Aorta (tissue), 5 donors: ENCODE data around the gene PDE5A. TPM values are rescaled to one million over a fixed set of nuclear protein-coding genes. Genes with fewer than 3 reads are reported as not detected.

Source experiments
- ATAC-seq: fragments of 200-7000 bp; cut with Tn5 transposase; one replicate; pipeline ENCODE4 v1.9.1; 2022; ENCODE audit warnings: moderate library complexity; ENCODE audit not compliant: low FRiP score
- DNase-seq, 2 donors: peaks; one replicate each; pipeline ENCODE4 v3.0.0-alpha.2; 2020
- H3K27ac ChIP-seq, 2 donors: one replicate each; pipeline ENCODE4 v1.5.1; 2013; ENCODE audit warnings: low read length in 2 of 2, mild to moderate bottlenecking in 2 of 2, moderate library complexity in 2 of 2, control low read depth in 1 of 2, inconsistent platforms in 1 of 2, low read depth in 1 of 2
- H3K27me3 ChIP-seq, 2 donors: one replicate each; pipeline ENCODE4 v1.6.1; 2013; ENCODE audit warnings: control low read depth in 1 of 2, low read length in 1 of 2, mild to moderate bottlenecking in 1 of 2, moderate library complexity in 1 of 2; ENCODE audit not compliant: insufficient read depth in 2 of 2, control insufficient read depth in 1 of 2
- H3K36me3 ChIP-seq, 2 donors: one replicate each; pipeline ENCODE4 v1.6.1; 2013; ENCODE audit warnings: control low read depth in 1 of 2, low read length in 1 of 2, mild to moderate bottlenecking in 1 of 2; ENCODE audit not compliant: insufficient read depth in 2 of 2, control insufficient read depth in 1 of 2
- H3K4me1 ChIP-seq, 2 donors: one replicate each; pipeline ENCODE4 v1.6.1; 2013; ENCODE audit warnings: low read length in 2 of 2, control low read depth in 1 of 2, mild to moderate bottlenecking in 1 of 2, moderate library complexity in 1 of 2; ENCODE audit not compliant: insufficient read depth in 2 of 2, control insufficient read depth in 1 of 2
- H3K4me3 ChIP-seq, 2 donors: one replicate each; pipeline ENCODE4 v1.5.1; 2013; ENCODE audit warnings: low read length in 2 of 2, control low read depth in 1 of 2, mild to moderate bottlenecking in 1 of 2
- H3K9me3 ChIP-seq: one replicate; pipeline ENCODE4 v1.6.1; 2013; ENCODE audit warnings: mild to moderate bottlenecking, low read length; ENCODE audit not compliant: control insufficient read depth
- WGBS, 2 donors: extraction: QIAGEN DNeasy Blood & Tissue Kit; methylation state at CpG; one replicate each; pipeline ENCODE4 v1.1.7; 2013; 5-methylcytosine and 5-hydroxymethylcytosine counted together
- intact Hi-C, 2 donors: fragments of 100-400 bp; cut with DNase I; formaldehyde crosslinking; loops; one replicate each; pipeline versions ENCODE4 v1.14.2 to v1.15.0; 2022
- polyA plus RNA-seq, 2 donors: library from polyadenylated mRNA; stranded (reverse); fragments of 200-250 nt; gene quantifications; one replicate each; pipeline ENCODE4 v1.2.3, GENCODE V29; 2013
- total RNA-seq, 2 donors: library from RNA; stranded (reverse); fragmentation: NEBNext Ultra II Directional; extraction: Animal tissue kit (Norgen Biotek cat#: 25700); gene quantifications; one replicate each; pipeline ENCODE4 v1.2.1, GENCODE V29; 2021
- donor health status: healthy with polysubstance abuse.
- donor health status: Bipolar disorder and iron deficiency.
- donor health status: DM: no; HTN: no; CAD: no.
- donor health status: DM: no; HTN: no; CAD: no.
- donor health status: DM: yes; HTN: yes; CAD: no.

Gene PDE5A
- total and polyA plus RNA-seq, 4 donors: 24.9 to 343 (median 135) TPM

GRCh38 chr4:119587796-119588195 lies 40.8 kb downstream of the PDE5A start:
- WGBS, 2 donors: 77 to 81% methylated on average over 3 of the region's 3 CpGs
- DNase-seq (no peak), ATAC-seq (no peak)
- no peaks in the 10 kb centered on the region for H3K9me3 ChIP-seq
- intact Hi-C loops: no loop called here
- peaks cover under 1 to 14% of the 10 kb centered on the region in 2 donors for H3K4me1 ChIP-seq
- peaks cover 0 to 2% of the 10 kb centered on the region in 2 donors for H3K36me3 ChIP-seq
- H3K27ac ChIP-seq: no peak overlapping the region
- no peaks in the 10 kb centered on the region for H3K27me3 ChIP-seq
- no peak overlapping the region for H3K4me3 ChIP-seq

DNA sequence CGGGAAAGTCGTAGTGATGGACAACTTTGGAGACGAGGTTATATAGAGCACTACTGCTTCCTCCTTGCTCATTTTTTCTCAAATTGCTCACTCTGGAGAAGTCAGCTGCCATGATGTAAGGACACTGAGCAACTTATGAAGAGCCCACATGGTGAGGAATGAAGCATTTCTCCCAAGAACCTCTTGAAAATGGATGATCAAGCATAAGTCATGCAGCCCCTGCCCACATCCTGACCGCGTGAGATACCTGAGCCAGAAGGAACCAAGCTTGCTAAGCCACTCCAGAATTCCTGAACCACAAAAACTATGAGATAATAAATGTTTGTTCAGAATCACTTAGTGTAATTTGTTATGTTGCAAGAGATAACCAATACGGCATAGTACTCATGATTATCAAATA lies 42.8 kb downstream of the PDE5A start:
- WGBS, 2 donors: 92 to 97% methylated on average over 6 of the region's 6 CpGs
- intact Hi-C loops: no loop called here
- ATAC-seq (no peak), DNase-seq (no peak)
- H3K27ac ChIP-seq: no peak overlapping the region
- peaks cover 2 to 19% of the 10 kb centered on the region in 2 donors for H3K4me1 ChIP-seq
- no peaks in the 10 kb centered on the region for H3K27me3 ChIP-seq
- H3K9me3 ChIP-seq: no peaks in the 10 kb centered on the region
- peaks cover 0 to 2% of the 10 kb centered on the region in 2 donors for H3K36me3 ChIP-seq
- H3K4me3 ChIP-seq: no peak overlapping the region

- no peaks in the 10 kb centered on the region for H3K9me3 ChIP-seq
- no peaks in the 10 kb centered on the region for H3K27me3 ChIP-seq
- no peak overlapping the region for H3K27ac ChIP-seq
- no peak for DNase-seq
- H3K4me1 ChIP-seq: peaks cover 2 to 15% of the 10 kb centered on the region in 2 donors
- H3K36me3 ChIP-seq: peaks cover 0 to 2% of the 10 kb centered on the region in 2 donors
- ATAC-seq: no peak
- intact Hi-C loops: no loop called here
- no peak overlapping the region for H3K4me3 ChIP-seq
- 73% methylated on average over 3 of the region's 3 CpGs for WGBS, 2 donors
Measured at GRCh38 chr4:119581190-119581873, 47.3 kb downstream of the PDE5A start.

DNA sequence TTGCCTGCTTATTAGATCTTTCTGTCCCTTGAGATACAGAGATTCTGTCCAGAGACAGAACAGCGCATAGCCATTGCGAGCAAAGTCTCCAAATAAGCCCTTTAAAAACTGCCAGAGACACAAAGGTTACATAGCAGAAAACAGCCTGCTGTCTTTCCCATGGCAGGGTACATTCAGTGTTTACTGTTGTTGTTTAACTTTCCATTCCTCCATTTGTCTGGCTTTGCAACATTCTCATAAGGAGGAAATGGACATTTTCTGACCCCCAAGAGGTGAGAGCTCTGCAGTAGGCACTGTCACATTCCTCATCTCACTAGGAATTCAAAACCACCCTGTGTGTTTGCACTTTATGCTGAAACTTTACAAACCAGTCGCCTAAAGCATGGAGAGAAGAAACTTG lies 48.3 kb downstream of the PDE5A start:
- Histone ChIP-seq H3K36me3 (peaks cover 0 to 2% of the 10 kb centered on the region in 2 donors), H3K27me3 (no peaks in the 10 kb centered on the region), H3K4me3 (no peak overlapping the region), H3K27ac (peak overlapping the region in 1 of 2 donors; percentile 25), H3K9me3 (no peaks in the 10 kb centered on the region), H3K4me1 (peaks cover 2 to 13% of the 10 kb centered on the region in 2 donors)
- no peak for DNase-seq
- intact Hi-C loops: no loop called here
- WGBS, 2 donors: 74 to 77% methylated on average over 3 of the region's 3 CpGs
- no peak for ATAC-seq

DNA sequence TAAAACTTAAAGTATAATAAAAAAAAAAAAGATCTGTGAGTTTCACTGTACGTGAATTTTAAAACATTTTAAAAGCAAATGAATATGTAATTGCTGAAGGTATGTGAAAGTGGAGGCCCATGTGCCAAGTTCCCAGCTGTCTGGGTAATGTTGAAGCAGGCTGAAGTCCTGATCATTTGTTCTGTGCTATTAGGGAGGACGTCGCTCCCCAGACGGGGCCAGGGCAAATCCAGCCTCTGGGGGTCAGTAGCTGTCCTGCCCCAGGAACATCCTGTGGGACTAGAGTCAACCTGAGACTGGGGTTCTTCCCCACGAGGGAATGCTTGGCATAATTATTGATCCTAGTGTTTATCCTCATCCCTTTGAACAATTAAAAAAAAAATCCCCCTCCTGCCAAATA lies 48.8 kb downstream of the PDE5A start:
- H3K36me3 ChIP-seq: peaks cover 0 to 2% of the 10 kb centered on the region in 2 donors
- no peak overlapping the region for H3K27ac ChIP-seq
- H3K4me3 ChIP-seq: no peak overlapping the region
- H3K9me3 ChIP-seq: no peaks in the 10 kb centered on the region
- intact Hi-C loops: no loop called here
- ATAC-seq (no peak), DNase-seq (no peak)
- WGBS, 2 donors: 75 to 81% methylated on average over 5 of the region's 5 CpGs
- peaks cover 2 to 13% of the 10 kb centered on the region in 2 donors for H3K4me1 ChIP-seq
- no peaks in the 10 kb centered on the region for H3K27me3 ChIP-seq

GRCh38 chr4:119570401-119570800 lies 58.2 kb downstream of the PDE5A start:
- H3K27me3 ChIP-seq: no peaks in the 10 kb centered on the region
- intact Hi-C loops: no loop called here
- peaks cover 1 to 3% of the 10 kb centered on the region in 2 donors for H3K36me3 ChIP-seq
- DNase-seq: no peak
- ATAC-seq: peak; percentile 11
- peak overlapping the region in 1 of 2 donors; percentile 71 for H3K27ac ChIP-seq
- H3K4me3 ChIP-seq: no peak overlapping the region
- H3K9me3 ChIP-seq: no peaks in the 10 kb centered on the region
- H3K4me1 ChIP-seq: peaks cover 0 to 2% of the 10 kb centered on the region in 2 donors
- 21 to 30% methylated on average over 5 of the region's 5 CpGs for WGBS, 2 donors

GRCh38 chr4:119564106-119564505 lies 64.5 kb downstream of the PDE5A start:
- Histone ChIP-seq H3K27ac (no peak overlapping the region), H3K4me3 (no peak overlapping the region), H3K4me1 (no peaks in the 10 kb centered on the region), H3K27me3 (no peaks in the 10 kb centered on the region), H3K9me3 (no peaks in the 10 kb centered on the region), H3K36me3 (peaks cover 3 to 6% of the 10 kb centered on the region in 2 donors)
- intact Hi-C loops: no loop called here
- no peak for ATAC-seq
- no peak for DNase-seq

DNA sequence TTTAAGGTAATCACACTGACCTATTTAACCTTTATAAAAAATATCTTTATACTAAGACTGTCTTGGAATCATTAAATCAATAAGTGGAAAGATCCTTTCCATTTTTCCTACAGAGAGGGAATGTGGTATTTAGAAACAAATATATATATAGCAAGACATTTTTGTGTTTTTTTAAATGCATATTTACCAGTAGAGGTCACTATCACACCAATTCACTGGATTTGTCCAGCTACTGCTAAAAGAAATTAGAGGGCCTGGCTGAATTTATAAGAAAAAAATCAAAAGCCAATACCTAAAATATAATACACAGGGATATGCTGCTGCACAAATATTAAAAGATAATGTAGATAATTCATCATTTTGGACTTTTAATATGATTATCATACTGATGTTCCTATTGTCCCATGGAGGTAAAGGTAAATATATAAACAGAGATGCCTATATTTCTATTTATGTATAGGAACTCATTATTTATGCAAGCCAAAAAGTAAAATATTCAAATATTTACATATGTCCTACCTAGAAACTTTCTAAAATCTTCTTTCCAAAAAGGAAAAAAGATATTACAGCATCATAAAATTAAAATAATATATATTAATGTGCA lies 69.5 kb downstream of the PDE5A start:
- intact Hi-C loops: loop anchor here (2.0 to 10.0 kb wide), 4 partner anchors 66 to 493 kb away; partner anchors contain the start of gene PDE5A (in 2 of the 2)
- Histone ChIP-seq H3K36me3 (peaks cover 4 to 10% of the 10 kb centered on the region in 2 donors), H3K4me1 (no peaks in the 10 kb centered on the region), H3K27ac (no peak overlapping the region), H3K27me3 (no peaks in the 10 kb centered on the region), H3K4me3 (no peak overlapping the region), H3K9me3 (no peaks in the 10 kb centered on the region)
- DNase-seq (no peak), ATAC-seq (peak; percentile 70)
